ENCODE data around the gene CCNY. TPM values are rescaled to one million over a fixed set of nuclear protein-coding genes. Genes with fewer than 3 reads are reported as not detected.
A peak's percentile ranks its signal among the peaks of the same experiment; 100 is the strongest.

The CCNY gene
- total and polyA plus RNA-seq, 2 of the 13 experiments (the other 11 are each of a cell fraction or from before 2014, with no cell fraction given), result 48.2 to 54.7 TPM

GRCh38 chr10:35369049-35369611 is 32.8 kb downstream of the CCNY start (continued):
- TF ChIP-seq HNF4A (CRISPR knock-in tag; IDR thresholded peaks at IDR 0.05) (peak; percentile 17; the same call in 1 of the 2 replicates), ZFY (CRISPR knock-in tag; IDR thresholded peaks at IDR 0.05) (0 out of 2 replicates have a peak, but pooled peaks have one; percentile 21)

- CTCF ChIA-PET (ENCODE audit: low intra/inter-chr PET ratio, low total read pairs), result no interaction called here
- no peak for TF ChIP-seq ESRRA (CRISPR knock-in tag; IDR thresholded peaks at IDR 0.05; ENCODE audit: low read depth)
- TF ChIP-seq, protein P1, sequence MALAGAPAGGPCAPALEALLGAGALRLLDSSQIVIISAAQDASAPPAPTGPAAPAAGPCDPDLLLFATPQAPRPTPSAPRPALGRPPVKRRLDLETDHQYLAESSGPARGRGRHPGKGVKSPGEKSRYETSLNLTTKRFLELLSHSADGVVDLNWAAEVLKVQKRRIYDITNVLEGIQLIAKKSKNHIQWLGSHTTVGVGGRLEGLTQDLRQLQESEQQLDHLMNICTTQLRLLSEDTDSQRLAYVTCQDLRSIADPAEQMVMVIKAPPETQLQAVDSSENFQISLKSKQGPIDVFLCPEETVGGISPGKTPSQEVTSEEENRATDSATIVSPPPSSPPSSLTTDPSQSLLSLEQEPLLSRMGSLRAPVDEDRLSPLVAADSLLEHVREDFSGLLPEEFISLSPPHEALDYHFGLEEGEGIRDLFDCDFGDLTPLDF (CRISPR knock-in tag; IDR thresholded peaks at IDR 0.05), result no peak
- TF ChIP-seq ZNF180 (CRISPR knock-in tag; IDR thresholded peaks at IDR 0.05; ENCODE audit: borderline replicate concordance, low read depth), result no peak
- TF ChIP-seq CHD4 (IDR thresholded peaks at IDR 0.05; ENCODE audit: borderline replicate concordance, low read length), result no peak
- no peak for TF ChIP-seq ZNF691 (CRISPR knock-in tag; IDR thresholded peaks at IDR 0.05; ENCODE audit: borderline replicate concordance, low read depth)
- TF ChIP-seq ZNF768 (CRISPR knock-in tag; IDR thresholded peaks at IDR 0.05), result no peak
- TF ChIP-seq ZNF780A (CRISPR knock-in tag; IDR thresholded peaks at IDR 0.05), result no peak
- no peak for TF ChIP-seq ZNF263 (CRISPR knock-in tag; IDR thresholded peaks at IDR 0.05)
- TF ChIP-seq, protein P2, sequence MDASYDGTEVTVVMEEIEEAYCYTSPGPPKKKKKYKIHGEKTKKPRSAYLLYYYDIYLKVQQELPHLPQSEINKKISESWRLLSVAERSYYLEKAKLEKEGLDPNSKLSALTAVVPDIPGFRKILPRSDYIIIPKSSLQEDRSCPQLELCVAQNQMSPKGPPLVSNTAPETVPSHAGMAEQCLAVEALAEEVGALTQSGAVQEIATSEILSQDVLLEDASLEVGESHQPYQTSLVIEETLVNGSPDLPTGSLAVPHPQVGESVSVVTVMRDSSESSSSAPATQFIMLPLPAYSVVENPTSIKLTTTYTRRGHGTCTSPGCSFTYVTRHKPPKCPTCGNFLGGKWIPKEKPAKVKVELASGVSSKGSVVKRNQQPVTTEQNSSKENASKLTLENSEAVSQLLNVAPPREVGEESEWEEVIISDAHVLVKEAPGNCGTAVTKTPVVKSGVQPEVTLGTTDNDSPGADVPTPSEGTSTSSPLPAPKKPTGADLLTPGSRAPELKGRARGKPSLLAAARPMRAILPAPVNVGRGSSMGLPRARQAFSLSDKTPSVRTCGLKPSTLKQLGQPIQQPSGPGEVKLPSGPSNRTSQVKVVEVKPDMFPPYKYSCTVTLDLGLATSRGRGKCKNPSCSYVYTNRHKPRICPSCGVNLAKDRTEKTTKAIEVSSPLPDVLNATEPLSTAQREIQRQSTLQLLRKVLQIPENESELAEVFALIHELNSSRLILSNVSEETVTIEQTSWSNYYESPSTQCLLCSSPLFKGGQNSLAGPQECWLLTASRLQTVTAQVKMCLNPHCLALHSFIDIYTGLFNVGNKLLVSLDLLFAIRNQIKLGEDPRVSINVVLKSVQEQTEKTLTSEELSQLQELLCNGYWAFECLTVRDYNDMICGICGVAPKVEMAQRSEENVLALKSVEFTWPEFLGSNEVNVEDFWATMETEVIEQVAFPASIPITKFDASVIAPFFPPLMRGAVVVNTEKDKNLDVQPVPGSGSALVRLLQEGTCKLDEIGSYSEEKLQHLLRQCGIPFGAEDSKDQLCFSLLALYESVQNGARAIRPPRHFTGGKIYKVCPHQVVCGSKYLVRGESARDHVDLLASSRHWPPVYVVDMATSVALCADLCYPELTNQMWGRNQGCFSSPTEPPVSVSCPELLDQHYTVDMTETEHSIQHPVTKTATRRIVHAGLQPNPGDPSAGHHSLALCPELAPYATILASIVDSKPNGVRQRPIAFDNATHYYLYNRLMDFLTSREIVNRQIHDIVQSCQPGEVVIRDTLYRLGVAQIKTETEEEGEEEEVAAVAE (CRISPR knock-in tag; IDR thresholded peaks at IDR 0.05; ENCODE audit: borderline replicate concordance), result no peak
- TF ChIP-seq CAMTA2 (CRISPR knock-in tag; IDR thresholded peaks at IDR 0.05; ENCODE audit: borderline replicate concordance), result no peak
- TF ChIP-seq ZNF747 (CRISPR knock-in tag; IDR thresholded peaks at IDR 0.05; ENCODE audit: borderline replicate concordance), result no peak
- TF ChIP-seq ZNF333 (CRISPR knock-in tag; IDR thresholded peaks at IDR 0.05; ENCODE audit: borderline replicate concordance), result no peak
- no peak for TF ChIP-seq CSRNP1 (CRISPR knock-in tag; IDR thresholded peaks at IDR 0.05)
Observed at GRCh38 chr10:35371731-35372130, 35.4 kb downstream of the CCNY start.

More at GRCh38 chr10:35371731-35372130, 35.4 kb downstream of the CCNY start:
- POLR2A ChIA-PET, result no interaction called here
- ATAC-seq (no peak), DNase-seq (ENCODE audit: low spot score) (no peak), FAIRE-seq (no peak)
- intact Hi-C loops (cut with micrococcal nuclease; ENCODE audit: unreplicated experiment), result no loop called here
- Histone ChIP-seq H3K27ac (ENCODE audit: extremely low read length, insufficient read depth, low read length) (no peak overlapping the region), H3K27me3 (ENCODE audit: control insufficient read depth in 1 of 2, insufficient read depth in 2 of 2, low read length in 2 of 2) (no peaks in the 10 kb centered on the region), H3K4me2 (ENCODE audit: low read depth, low read length) (no peak overlapping the region), H3K9me3 (ENCODE audit: low read length) (no peaks in the 10 kb centered on the region), H4K20me1 (ENCODE audit: insufficient read depth, low read length) (no peaks in the 10 kb centered on the region; the same call in 1 of the 2 replicates), H2AFZ (ENCODE audit: low read length) (no peak overlapping the region), H3K9ac (ENCODE audit: insufficient read depth, low read depth, low read length) (no peak overlapping the region), H3K4me1 (ENCODE audit: insufficient read depth, low read length) (peaks cover 48% of the 10 kb centered on the region), H3K36me3 (replicated peaks in 1 of 2; ENCODE audit: control insufficient read depth in 1 of 2, insufficient read depth in 2 of 2, low read length in 2 of 2) (no peaks in the 10 kb centered on the region), H3K4me3 (replicated peaks in 1 of 3; ENCODE audit: insufficient read depth in 1 of 3, low read depth in 2 of 3, low read length in 3 of 3) (no peak overlapping the region), H3K79me2 (ENCODE audit: insufficient read depth, low read length) (peaks cover 95% of the 10 kb centered on the region)
- in situ Hi-C loops (cut with HindIII; ENCODE audit: extremely low pct_ligation_motif_present, low pct_unique_long_range_greater_than_20kb), result no loop called here
- 99% methylated on average over 3 of the region's 3 CpGs for WGBS (ENCODE audit: low lambda C conversion rate)
- no TSS peak for BruUV-seq (replicated peaks)

All from HepG2 (cell line).